SK-N-SH treated with all-trans-retinoic acid at 6 μM for 48 hours (cell line): Measurements from ENCODE around the gene SACS.

Experiments used
- BACH2 ChIP-seq: fragments of 250-450 bp; sonication (Bioruptor Pico); IDR thresholded peaks from 2 replicates; pipeline ENCODE4 v1.9.0; 2021; ENCODE audit warnings: mild to moderate bottlenecking, borderline replicate concordance
- CSDC2 ChIP-seq: fragments of 250-450 bp; sonication (Bioruptor Pico); IDR thresholded peaks from 2 replicates; pipeline ENCODE4 v1.5.0; 2020; ENCODE audit warnings: mild to moderate bottlenecking, moderate library complexity
- RARB ChIP-seq: fragments of 250-450 bp; sonication (Bioruptor Pico); IDR thresholded peaks from 2 replicates; pipeline ENCODE4 v1.8.0; 2021; ENCODE audit warnings: mild to moderate bottlenecking, moderate library complexity
- TCF4 ChIP-seq: fragments of 250-450 bp; sonication (Bioruptor Pico); IDR thresholded peaks from 2 replicates; pipeline ENCODE4 v1.8.0; 2021; ENCODE audit warnings: mild to moderate bottlenecking, moderate library complexity, borderline replicate concordance
- ZC3H10 ChIP-seq: fragments of 250-450 bp; sonication (Bioruptor Pico); IDR thresholded peaks from 2 replicates; pipeline ENCODE4 v1.5.1; 2021; ENCODE audit warnings: mild to moderate bottlenecking, moderate library complexity

DNA sequence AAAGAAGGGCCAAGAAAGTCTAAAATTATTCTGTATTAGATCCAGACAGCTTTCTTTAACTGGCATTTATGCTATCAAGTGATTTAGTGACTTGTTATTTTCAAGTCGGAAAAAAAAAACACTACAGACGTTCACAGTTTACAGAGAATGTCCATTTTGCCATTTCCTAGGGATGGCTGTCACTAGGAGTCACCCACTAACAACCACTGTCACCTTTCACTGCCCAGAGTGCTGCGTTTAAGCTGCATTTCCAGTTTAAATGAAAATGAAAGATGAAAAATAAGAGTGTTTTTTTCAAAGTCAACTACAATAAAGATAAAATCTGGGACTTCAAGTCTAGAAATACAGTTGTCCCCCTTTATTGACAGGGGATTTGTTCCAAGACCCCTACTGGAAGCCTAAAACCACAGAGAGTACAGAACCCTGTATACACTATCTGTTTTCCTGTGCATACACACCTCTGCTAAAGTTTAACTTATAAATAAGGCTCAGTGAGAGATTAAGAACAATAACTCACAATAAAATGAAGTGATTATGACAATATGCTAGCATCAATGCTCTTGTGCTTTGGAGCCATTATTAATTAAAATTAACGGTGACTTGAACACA, 112.5 kb downstream of the SACS start:
- TF ChIP-seq BACH2 (CRISPR knock-in tag), result no peak
- no peak for TF ChIP-seq TCF4 (CRISPR knock-in tag)
- TF ChIP-seq RARB (CRISPR knock-in tag), result no peak
- no peak for TF ChIP-seq CSDC2 (CRISPR knock-in tag)
- no peak for TF ChIP-seq ZC3H10 (CRISPR knock-in tag)
